ENCODE measurements around the gene OSBPL3.
A peak's percentile ranks its signal among the peaks of the same experiment; 100 is the strongest.

Gene OSBPL3

DNA sequence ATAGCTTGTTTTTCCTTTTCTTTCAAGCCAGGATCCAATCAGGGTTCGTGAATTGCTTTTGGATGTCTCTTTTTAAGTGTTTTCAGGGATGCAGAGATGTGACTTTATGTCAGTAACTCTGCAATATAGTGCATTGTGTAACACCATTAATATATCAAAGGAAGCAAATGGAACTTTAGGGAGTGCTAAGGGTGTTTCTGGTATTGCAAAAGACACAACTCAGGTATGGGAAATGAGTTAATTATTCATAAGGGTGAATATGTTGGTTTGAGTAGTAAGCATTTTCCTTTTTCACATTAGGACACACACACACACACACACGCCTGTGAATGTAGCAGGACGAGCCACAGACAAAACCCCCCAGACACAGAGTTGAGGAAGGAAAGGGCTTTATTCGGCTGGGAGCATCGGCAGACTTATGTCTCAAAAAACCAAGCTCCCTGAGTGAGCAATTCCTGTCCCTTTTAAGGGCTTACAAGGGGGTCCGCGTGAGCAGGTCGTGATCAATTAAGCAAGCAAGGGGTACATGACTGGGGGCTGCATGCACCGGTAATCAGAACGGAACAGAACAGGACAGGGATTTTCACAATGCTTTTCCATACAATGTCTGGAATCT, 190.9 kb downstream of the OSBPL3 start:
- no peak overlapping the region for H3K4me3 ChIP-seq (ENCODE audit: low read depth, low read length)
- TF ChIP-seq, protein P1, sequence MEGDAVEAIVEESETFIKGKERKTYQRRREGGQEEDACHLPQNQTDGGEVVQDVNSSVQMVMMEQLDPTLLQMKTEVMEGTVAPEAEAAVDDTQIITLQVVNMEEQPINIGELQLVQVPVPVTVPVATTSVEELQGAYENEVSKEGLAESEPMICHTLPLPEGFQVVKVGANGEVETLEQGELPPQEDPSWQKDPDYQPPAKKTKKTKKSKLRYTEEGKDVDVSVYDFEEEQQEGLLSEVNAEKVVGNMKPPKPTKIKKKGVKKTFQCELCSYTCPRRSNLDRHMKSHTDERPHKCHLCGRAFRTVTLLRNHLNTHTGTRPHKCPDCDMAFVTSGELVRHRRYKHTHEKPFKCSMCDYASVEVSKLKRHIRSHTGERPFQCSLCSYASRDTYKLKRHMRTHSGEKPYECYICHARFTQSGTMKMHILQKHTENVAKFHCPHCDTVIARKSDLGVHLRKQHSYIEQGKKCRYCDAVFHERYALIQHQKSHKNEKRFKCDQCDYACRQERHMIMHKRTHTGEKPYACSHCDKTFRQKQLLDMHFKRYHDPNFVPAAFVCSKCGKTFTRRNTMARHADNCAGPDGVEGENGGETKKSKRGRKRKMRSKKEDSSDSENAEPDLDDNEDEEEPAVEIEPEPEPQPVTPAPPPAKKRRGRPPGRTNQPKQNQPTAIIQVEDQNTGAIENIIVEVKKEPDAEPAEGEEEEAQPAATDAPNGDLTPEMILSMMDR (IDR thresholded peaks at IDR 0.05; ENCODE audit: control insufficient read depth, extremely low read depth, insufficient read depth): no peak
- no peak for DNase-seq (ENCODE audit: low read depth)

DNA sequence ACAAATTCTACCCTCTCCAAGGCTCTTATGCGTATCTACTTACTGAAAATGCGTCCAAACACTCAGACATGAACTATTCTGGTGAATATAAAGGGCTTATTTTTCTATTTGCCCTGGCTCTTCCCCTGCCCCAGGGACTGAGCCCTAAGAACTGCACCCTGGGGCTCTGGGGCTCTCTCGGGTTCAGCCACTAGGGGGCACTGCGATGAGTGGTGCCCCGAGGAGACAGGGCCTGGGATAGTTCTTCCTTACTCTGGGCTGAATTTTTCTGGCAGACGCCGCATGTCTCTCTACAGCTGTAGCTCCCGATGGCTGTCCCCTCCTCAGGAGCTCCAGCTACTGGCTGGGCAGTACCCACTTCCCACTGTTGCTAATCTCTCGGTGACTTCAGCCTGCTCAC, 191.9 kb downstream of the OSBPL3 start:
- no peak overlapping the region for H3K4me3 ChIP-seq (ENCODE audit: low read depth, low read length)
- TF ChIP-seq, protein P1 (IDR thresholded peaks at IDR 0.05; ENCODE audit: control insufficient read depth, extremely low read depth, insufficient read depth): peak; percentile 22
- DNase-seq (ENCODE audit: low read depth): no peak

DNA sequence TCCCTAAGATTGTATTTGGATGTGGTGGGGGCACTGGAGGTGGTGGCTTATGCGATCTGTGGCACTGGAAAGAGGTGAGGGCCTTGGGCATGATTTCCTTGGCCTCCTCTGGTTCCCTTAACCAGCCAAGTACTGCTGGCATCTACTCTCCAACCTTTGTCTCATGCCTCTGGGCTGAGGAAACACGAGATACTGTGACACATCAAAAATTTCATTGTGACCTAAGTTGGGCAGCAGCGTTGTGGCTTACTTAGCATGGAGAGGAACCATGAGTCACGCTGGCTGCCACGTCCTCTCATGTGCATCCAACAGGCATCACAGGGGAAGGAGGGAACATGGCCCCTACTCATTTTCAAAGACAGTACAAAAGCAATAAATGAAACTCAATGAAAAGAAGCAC, 193.0 kb downstream of the OSBPL3 start:
- TF ChIP-seq, protein P1 (IDR thresholded peaks at IDR 0.05; ENCODE audit: control insufficient read depth, extremely low read depth, insufficient read depth): no peak
- DNase-seq (ENCODE audit: low read depth): no peak
- no peak overlapping the region for H3K4me3 ChIP-seq (ENCODE audit: low read depth, low read length)

DNA sequence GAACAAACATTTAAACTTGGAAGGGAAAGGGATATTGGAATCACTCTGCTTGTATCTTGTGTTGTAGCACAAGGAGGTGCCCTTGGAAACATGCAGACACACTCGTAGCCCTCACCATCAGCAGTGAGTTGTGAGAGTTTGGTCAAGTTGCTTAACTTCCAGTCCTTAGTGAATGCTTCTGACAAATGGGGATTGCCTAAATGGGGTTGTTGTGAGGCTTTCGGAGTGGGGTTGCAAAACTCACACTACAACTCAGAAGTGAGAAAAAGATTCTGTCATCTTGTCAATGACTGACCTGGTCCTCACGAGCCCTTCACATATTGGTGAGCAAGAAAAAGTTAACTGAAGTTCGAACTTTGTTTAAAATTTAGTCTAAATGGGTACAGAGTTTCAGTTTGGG, 193.7 kb downstream of the OSBPL3 start:
- TF ChIP-seq, protein P1 (IDR thresholded peaks at IDR 0.05; ENCODE audit: control insufficient read depth, extremely low read depth, insufficient read depth): no peak
- H3K4me3 ChIP-seq (ENCODE audit: low read depth, low read length): no peak overlapping the region
- DNase-seq (ENCODE audit: low read depth): no peak

DNA sequence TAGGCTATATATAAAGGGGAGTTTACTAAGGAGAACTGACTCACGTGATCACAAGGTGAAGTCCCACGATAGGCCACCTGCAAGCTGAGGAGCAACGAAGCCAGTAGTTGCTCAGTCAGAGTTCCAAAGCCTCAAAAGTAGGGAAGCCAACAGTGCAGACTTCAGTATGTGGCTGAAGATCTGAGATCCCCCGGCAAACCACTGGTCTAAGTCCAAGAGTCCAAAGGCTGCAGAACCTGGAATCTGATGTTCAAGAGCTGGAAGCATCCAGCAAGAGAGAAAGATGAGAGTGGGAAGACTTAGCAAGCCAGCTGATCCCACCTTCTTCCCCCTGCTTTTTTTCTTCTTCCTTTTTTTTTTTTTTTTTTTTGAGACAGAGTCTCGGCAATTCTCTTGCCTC, 195.7 kb downstream of the OSBPL3 start:
- TF ChIP-seq, protein P1 (IDR thresholded peaks at IDR 0.05; ENCODE audit: control insufficient read depth, extremely low read depth, insufficient read depth): no peak
- no peak for DNase-seq (ENCODE audit: low read depth)
- no peak overlapping the region for H3K4me3 ChIP-seq (ENCODE audit: low read depth, low read length)

DNA sequence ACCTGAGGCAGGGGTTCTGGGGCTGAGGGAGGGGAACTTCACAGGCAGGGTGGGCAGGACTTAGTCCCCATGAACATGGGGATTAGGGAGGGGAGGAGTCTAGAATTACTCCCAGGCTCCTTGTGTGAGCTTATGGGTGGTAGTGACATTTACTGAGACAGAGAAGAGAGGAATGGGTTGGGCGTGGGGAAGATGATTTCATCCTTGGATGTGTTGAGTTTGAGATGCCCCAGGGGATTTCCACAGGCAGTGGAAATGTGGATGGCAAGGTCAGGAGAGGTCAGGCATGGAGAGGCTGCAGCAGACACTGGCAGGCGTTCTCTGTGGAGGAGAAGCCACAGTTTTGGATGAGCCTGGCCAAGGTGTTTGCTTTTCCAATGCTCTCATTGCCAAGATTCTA, 196.3 kb downstream of the OSBPL3 start:
- no peak overlapping the region for H3K4me3 ChIP-seq (ENCODE audit: low read depth, low read length)
- no peak for DNase-seq (ENCODE audit: low read depth)
- TF ChIP-seq, protein P1 (IDR thresholded peaks at IDR 0.05; ENCODE audit: control insufficient read depth, extremely low read depth, insufficient read depth): no peak

DNA sequence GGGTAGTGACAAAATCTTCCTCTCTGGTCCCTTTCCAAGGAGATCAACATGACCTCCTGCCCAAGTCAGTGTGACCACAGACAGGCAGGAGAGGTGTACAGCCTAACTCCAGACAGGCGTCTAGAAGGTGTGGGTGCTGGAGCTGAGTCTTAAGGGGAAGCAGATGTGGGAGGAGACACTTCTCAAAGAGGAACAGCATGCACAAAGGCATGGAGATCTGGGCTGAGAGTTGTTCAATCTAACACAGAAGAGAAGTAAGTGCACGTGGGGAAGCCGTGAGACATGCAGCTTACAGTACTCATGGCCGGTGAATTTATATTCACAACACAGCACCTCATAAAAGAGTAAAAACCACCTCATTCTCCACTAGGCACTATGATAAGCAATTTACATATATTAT, 198.9 kb downstream of the OSBPL3 start:
- DNase-seq (ENCODE audit: low read depth): no peak
- TF ChIP-seq, protein P1 (IDR thresholded peaks at IDR 0.05; ENCODE audit: control insufficient read depth, extremely low read depth, insufficient read depth): no peak
- H3K4me3 ChIP-seq (ENCODE audit: low read depth, low read length): no peak overlapping the region
